ENCODE data around the gene TOGARAM2.
"Not testable (repeated sequence)": the region's sequence is repeated elsewhere in the genome, so short reads cannot be mapped to it uniquely, and the experiment has no call there.

Gene TOGARAM2

DNA sequence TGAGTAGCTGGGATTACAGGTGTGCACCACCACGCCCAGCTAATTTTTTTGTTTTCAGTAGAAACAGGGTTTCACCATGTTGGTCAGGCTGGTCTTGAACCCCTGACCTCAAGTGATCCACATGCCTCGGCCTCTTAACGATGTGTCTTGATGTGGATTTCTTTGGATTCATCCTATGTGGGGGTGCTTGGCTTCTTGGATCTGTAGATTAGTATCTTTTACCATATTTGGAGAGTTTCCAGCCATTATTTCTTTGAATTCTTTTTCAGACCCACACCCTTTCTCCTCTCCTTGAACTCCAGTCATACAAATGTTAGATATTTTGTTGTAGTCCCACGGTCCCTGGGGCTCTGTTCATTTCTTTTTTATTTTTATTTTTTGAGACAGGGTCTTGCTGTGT lies 6.8 kb upstream of the TOGARAM2 start:
- no peak overlapping the region for H3K4me3 ChIP-seq (ENCODE audit: low read length)
- DNase-seq (ENCODE audit: low read depth, low spot score) = no peak

DNA sequence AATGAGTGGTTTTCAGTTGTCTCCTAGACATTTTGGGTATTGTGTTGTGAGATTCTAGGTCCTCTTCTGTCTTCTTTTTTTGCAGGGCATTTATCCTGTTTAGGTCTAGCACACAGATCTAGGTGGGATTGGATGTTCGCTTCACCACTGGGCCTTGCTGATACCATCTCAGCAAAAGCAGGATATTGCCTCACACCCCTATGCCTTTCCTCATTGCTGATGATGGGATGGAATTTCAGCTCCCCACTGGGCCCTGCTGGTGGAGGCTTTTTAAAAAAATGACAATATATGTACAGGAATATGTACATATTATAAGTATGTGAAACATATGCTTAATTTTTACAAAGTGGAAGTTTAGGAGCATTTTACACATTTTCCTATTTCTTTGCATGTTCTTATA lies 5.4 kb upstream of the TOGARAM2 start:
- no peak for DNase-seq (ENCODE audit: low read depth, low spot score)
- no peak overlapping the region for H3K4me3 ChIP-seq (ENCODE audit: low read length)

DNA sequence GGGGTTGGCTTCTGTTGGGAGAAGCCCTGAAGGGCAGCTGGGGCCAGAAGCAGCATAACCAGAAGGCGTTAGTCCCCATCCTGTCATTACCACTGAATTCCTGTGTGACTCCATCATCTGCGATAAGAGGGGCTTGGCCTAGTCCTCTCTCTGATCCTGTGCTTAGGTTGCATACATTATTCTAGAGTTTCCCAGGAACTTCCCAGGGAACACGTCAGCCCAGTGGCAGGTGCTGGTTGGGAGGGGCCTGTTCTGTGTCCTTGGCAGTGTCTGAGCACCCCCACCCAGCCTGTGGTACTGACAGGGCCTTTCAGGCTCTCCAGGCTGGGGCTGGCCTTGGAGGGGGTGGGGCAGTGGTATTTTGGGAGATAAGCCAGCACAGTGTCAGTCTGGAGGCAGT lies 4.5 kb upstream of the TOGARAM2 start:
- DNase-seq (ENCODE audit: low read depth, low spot score) = no peak

GRCh38 chr2:28977176-28977875 lies 3.8 kb upstream of the TOGARAM2 start:
- no peak overlapping the region for H3K4me3 ChIP-seq (ENCODE audit: low read length)
- DNase-seq (ENCODE audit: low read depth, low spot score) = no peak

More for the DNA sequence above, 4.5 kb upstream of the TOGARAM2 start:
- H3K4me3 ChIP-seq (ENCODE audit: low read length) = no peak overlapping the region

DNA sequence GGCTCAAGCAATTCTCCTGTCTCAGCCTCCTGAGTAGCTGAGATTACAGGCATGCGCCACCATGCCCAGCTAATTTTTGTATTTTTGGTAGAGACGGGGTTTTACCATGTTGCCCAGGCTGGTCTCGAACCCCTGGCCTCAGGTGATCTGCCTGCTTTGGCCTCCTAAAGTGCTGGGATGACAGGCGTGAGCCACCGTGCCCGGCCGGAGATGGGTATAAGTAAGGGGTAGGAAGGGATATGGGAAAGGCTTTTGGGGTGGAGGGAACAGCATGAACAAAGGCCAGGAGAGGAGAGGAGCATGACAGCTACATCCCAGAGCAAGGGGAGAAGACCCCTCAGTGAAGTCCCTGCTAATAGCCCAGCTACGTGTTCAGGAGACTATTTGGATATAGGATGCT lies 3.1 kb upstream of the TOGARAM2 start:
- not testable (repeated sequence) for DNase-seq (ENCODE audit: low read depth, low spot score); H3K4me3 ChIP-seq (ENCODE audit: low read length)

DNA sequence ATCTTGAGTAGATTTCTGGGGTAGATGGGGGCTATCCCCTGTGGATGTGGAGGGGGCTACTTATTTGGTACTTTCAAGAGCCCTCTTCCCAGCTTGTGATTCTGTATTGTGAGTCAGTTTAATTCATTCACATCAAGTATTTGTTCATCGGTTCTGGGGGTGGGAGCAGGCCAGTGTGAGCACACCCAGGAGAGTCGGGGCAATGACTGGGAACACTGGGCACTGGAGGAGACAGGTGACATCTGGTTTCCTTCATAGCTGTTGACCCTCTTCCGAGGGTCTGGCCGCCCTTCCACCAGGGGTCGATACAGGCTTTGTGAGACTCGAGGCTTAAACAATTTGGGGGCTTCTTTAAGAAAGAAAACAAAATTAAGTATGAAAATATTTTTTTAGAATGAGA lies 2.5 kb upstream of the TOGARAM2 start:
- no peak overlapping the region for H3K4me3 ChIP-seq (ENCODE audit: low read length)
- DNase-seq (ENCODE audit: low read depth, low spot score) = no peak

- H3K4me3 ChIP-seq (ENCODE audit: low read length) = no peak overlapping the region
- DNase-seq (ENCODE audit: low read depth, low spot score) = no peak
These were observed 2.1 kb upstream of the TOGARAM2 start for GRCh38 chr2:28979041-28979440.

DNA sequence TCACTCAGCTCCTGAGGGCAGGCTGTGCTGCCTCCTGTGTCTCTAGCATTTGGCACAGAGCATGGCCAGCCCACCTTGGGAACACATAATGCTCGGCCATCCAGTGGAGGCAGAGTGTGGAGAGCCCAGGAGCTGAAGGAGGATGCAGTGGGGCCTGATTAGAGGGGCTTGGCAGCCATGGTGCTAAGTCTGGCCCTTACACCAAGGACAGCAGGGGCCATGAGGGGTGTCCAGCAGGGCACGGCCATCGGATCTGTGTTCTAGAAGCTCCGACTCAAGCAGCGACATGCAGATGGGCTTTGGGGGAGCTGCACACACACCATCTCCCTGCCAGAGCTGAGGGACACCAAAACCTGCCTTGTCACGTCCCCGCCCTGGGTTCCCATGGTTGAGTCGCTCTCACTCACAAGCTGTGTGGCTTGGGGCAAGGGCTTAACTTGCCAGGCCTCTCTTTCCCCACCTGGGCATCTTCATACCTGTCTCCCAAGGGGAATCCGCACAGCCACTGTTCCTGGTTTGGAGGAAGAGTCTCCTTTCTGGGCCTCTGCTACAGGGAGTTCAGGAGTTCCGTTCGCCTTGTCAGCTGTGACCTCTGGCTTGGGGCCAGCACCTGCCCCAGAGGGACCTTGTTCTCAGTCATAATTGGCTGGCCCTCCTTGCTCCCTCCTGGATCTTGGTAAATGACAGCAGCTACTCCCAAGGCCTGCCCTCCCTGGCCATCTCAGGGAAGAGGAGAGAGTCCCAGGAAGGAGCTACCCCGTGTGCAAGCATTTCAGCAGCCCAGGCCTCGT lies 1.3 kb upstream of the TOGARAM2 start:
- DNase-seq (ENCODE audit: low read depth, low spot score) = no peak
- no peak overlapping the region for H3K4me3 ChIP-seq (ENCODE audit: low read length)

GRCh38 chr2:28980368-28981015 lies 606 bp upstream of the TOGARAM2 start:
- DNase-seq (ENCODE audit: low read depth, low spot score) = no peak
- H3K4me3 ChIP-seq (ENCODE audit: low read length) = no peak overlapping the region

DNA sequence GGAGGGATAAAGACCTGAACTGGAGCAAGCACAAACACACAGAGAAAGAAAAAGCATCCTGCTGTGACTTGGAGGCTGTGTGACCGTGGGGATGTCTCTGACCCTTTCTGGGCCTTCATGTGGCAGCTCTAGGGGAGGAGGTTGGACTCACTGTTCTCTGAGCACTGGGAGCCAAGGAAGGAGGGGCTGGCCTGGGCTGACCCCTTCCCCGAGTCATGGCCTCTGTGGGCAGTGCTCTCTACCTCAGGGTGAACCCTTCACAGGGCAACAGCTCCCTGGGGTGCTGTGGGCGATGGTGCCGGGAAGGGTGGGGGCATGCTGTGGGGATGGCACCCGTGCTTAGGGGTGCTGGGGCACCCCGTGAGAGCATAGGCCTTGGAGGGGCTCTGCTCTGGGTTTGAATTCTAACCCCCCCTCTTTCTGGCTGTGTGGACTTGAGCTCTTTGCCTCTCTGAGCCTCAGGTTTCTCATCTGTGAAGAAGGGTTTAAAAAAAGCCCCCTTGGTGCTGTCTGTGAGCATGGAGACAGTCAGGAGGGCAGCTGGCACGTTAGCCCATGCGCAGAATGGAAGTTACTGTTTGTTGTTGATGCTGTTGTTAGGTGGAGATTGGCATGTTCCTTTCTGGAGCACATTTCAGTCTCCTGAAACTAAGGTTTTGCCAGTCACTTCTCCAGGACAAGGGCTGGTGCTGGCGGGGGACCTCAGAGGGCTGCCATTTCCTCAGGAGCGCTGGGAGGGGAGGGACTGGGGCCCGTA lies 700 bp downstream of the TOGARAM2 start:
- H3K4me3 ChIP-seq (ENCODE audit: low read length) = no peak overlapping the region
- no peak for DNase-seq (ENCODE audit: low read depth, low spot score)

- H3K4me3 ChIP-seq (ENCODE audit: low read length) = no peak overlapping the region
- DNase-seq (ENCODE audit: low read depth, low spot score) = no peak
These were observed 1.4 kb downstream of the TOGARAM2 start for GRCh38 chr2:28982381-28982950.

DNA sequence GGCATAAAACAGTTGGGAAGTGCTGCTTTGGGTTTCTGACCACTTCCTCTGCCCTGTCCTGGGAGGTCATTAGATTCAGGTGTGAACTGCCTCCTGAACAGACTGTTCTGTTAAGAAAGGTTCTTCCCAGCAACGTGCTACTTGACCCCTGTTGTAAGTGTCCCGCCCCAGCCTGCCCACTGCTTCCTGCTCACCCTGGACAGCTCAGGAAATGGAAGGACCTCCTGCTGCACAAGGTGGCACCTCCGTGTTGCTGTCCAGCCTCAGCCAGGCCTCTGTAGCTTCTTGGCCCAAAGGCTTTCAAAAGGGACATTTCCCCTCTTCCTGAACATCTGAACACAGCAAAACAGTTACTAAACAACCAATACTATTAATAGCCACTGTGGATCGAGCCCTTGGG lies 5.3 kb downstream of the TOGARAM2 start:
- DNase-seq (ENCODE audit: low read depth, low spot score) = no peak
- H3K4me3 ChIP-seq (ENCODE audit: low read length) = no peak overlapping the region

- no peak overlapping the region for H3K4me3 ChIP-seq (ENCODE audit: low read length)
- DNase-seq (ENCODE audit: low read depth, low spot score) = no peak
These were observed 8.9 kb downstream of the TOGARAM2 start for GRCh38 chr2:28989973-28990372.

DNA sequence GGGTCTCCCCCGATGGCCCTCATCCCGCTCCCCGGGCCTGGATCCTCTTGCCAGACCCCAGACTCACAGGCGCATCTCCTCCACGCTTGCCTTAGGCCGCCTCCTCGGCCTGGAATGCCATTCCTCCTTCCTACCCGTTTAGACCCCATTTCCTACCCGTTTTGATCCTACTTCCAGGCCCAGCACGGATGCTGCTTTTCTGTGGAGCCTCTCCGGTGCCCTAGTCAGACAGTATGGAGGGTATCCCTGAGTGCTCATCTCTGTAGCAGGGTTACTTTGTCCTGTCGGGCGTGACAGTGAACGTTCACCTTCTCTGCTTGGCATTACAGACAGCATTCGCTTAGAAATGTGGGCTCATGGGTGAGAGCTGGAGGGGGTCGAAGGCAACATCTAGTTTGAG lies 9.3 kb downstream of the TOGARAM2 start:
- DNase-seq (ENCODE audit: low read depth, low spot score) = no peak
- no peak overlapping the region for H3K4me3 ChIP-seq (ENCODE audit: low read length)

- H3K4me3 ChIP-seq (ENCODE audit: low read length) = no peak overlapping the region
- no peak for DNase-seq (ENCODE audit: low read depth, low spot score)
These were observed 9.9 kb downstream of the TOGARAM2 start for GRCh38 chr2:28991021-28991420.

GRCh38 chr2:28991460-28991859 lies 10.4 kb downstream of the TOGARAM2 start:
- H3K4me3 ChIP-seq (ENCODE audit: low read length) = no peak overlapping the region
- no peak for DNase-seq (ENCODE audit: low read depth, low spot score)

- H3K4me3 ChIP-seq (ENCODE audit: low read length) = no peak overlapping the region
- no peak for DNase-seq (ENCODE audit: low read depth, low spot score)
These were observed 12.3 kb downstream of the TOGARAM2 start for GRCh38 chr2:28993206-28993960.

- no peak for DNase-seq (ENCODE audit: low read depth, low spot score)
These were observed 13.0 kb downstream of the TOGARAM2 start for GRCh38 chr2:28994074-28994473.

DNA sequence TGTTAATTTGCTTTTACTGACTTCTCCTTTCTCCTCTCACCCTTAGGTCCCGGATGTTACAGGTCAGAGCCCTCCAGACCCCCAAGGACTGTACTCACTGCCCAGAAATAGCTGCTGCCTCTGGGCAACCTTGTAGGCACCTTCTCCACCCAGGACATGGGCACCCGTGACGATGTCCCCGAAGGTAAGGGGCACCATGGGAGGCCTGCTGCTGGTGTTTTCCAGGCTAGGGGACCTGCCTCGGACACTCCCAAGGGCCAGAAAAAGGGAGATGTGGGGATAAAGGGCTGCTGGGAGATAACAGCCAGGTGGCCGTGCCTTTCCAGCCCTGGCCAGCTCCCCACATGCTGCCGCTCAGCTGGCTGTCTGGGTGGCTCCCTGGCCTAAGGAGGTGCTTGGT lies 13.6 kb downstream of the TOGARAM2 start:
- no peak overlapping the region for H3K4me3 ChIP-seq (ENCODE audit: low read length)
- DNase-seq (ENCODE audit: low read depth, low spot score) = no peak

More at GRCh38 chr2:28994074-28994473, 13.0 kb downstream of the TOGARAM2 start:
- H3K4me3 ChIP-seq (ENCODE audit: low read length) = no peak overlapping the region

Measured in Jurkat, Clone E6-1 (cell line).